HCT116 (cell line): ENCODE results near the gene LIMA1. TPM values are rescaled to one million over a fixed set of nuclear protein-coding genes. Genes with fewer than 3 reads are reported as not detected.

Source experiments
- ATAC-seq: fragments of 200-7000 bp; cut with Tn5 transposase; 2 replicates; pipeline ENCODE4 v1.9.1; 2020; ENCODE audit warnings: mild to moderate bottlenecking, moderate library complexity
- BruUV-seq: library from RNA; stranded (reverse); fragments of 400-500 nt; replicated peaks from 2 replicates; lab custom pipeline; 2021; lab: Mats Ljungman, UMichigan
- CTCF ChIA-PET: fragments of 300-600 bp; sonication (Branson Sonifier 250); formaldehyde crosslinking; loops from one replicate; lab custom pipeline; 2021; ENCODE audit warnings: antibody characterized with exemption; lab: Charles Lee
- POLR2A ChIA-PET: fragments of 300-600, 350-600 bp; sonication (Branson Sonifier 250); formaldehyde crosslinking; loops from one replicate; lab custom pipeline; 2021; ENCODE audit warnings: antibody characterized with exemption; lab: Charles Lee
- RAD21 ChIA-PET, 2 experiments: fragments of 300-600 bp; sonication (Branson Sonifier 250); formaldehyde crosslinking; loops; one replicate each; lab custom pipeline; 2023; ENCODE audit warnings: low total read pairs in 2 of 2; ENCODE audit not compliant: uncharacterized antibody in 2 of 2, unreplicated experiment in 2 of 2, low non-redundant PET in 1 of 2; lab: Charles Lee
- DNase-seq: peaks from one replicate; pipeline ENCODE4 v3.0.0-alpha.2; 2010; ENCODE audit warnings: low read depth, low spot score
- H2AFZ ChIP-seq: fragments of 200-600 bp; shearing (Covaris generic), sonication (generic); 2 replicates; pipeline ENCODE4 v1.6.1; 2017; ENCODE audit warnings: low read depth, mixed run types, mixed read lengths, antibody characterized with exemption, low read length; ENCODE audit not compliant: poor library complexity, severe bottlenecking
- H3K27ac ChIP-seq: 2 replicates; pipeline ENCODE4 v1.5.1; 2012; ENCODE audit warnings: low read depth, low read length
- H3K27me3 ChIP-seq: fragments of 200-600 bp; sonication (generic); 2 replicates; pipeline ENCODE4 v1.6.1; 2016; ENCODE audit warnings: mixed run types, low read length, mixed read lengths; ENCODE audit not compliant: insufficient read depth
- H3K36me3 ChIP-seq, 2 experiments: fragments of 200-500 bp in 1 of 2; fragments of 200-600 bp in 1 of 2; sonication (Bioruptor generic) in 1 of 2; sonication (generic) in 1 of 2; 2 replicates each; pipeline versions ENCODE4 v1.5.1 to v1.6.1; 2014 to 2016; ENCODE audit warnings: low read length in 2 of 2, inconsistent platforms in 1 of 2, mixed read lengths in 1 of 2, mixed run types in 1 of 2; ENCODE audit not compliant: insufficient read depth in 2 of 2, control insufficient read depth in 1 of 2
- H3K4me1 ChIP-seq, 2 experiments: fragments of 200-600 bp in 1 of 2; sonication (generic) in 1 of 2; 2 replicates each; pipeline versions ENCODE4 v1.5.1 to v1.6.1; 2012 to 2017; ENCODE audit warnings: low read length in 2 of 2, inconsistent platforms in 1 of 2, mild to moderate bottlenecking in 1 of 2, mixed read lengths in 1 of 2, mixed run types in 1 of 2, moderate library complexity in 1 of 2; ENCODE audit not compliant: insufficient read depth in 2 of 2, control insufficient read depth in 1 of 2
- H3K4me2 ChIP-seq: fragments of 200-600 bp; sonication (generic); 2 replicates; pipeline ENCODE4 v1.6.1; 2017; ENCODE audit warnings: mixed run types, low read length, mixed read lengths
- H3K4me3 ChIP-seq, 2 experiments: fragments of 200-600 bp in 1 of 2; sonication (generic) in 1 of 2; replicated peaks in 1 of 2; 2 replicates each; pipeline ENCODE4 v1.5.1; 2011 to 2016; ENCODE audit warnings: low read length in 2 of 2, control low read depth in 1 of 2, low read depth in 1 of 2, mild to moderate bottlenecking in 1 of 2, mixed read lengths in 1 of 2, mixed run types in 1 of 2
- H3K79me2 ChIP-seq: fragments of 200-600 bp; sonication (generic); 2 replicates; pipeline ENCODE4 v1.6.1; 2017; ENCODE audit warnings: mild to moderate bottlenecking, mixed run types, low read length, moderate library complexity, mixed read lengths; ENCODE audit not compliant: insufficient read depth
- H3K9ac ChIP-seq: fragments of 200-600 bp; sonication (generic); 2 replicates; pipeline ENCODE4 v1.6.1; 2016; ENCODE audit warnings: low read length, mixed read lengths
- H3K9me2 ChIP-seq: fragments of 200-600 bp; sonication (generic), shearing (Covaris generic); 2 replicates; pipeline ENCODE4 v1.6.1; 2017; ENCODE audit warnings: mixed run types, mild to moderate bottlenecking, moderate library complexity; ENCODE audit not compliant: insufficient read depth
- H3K9me3 ChIP-seq, 2 experiments: fragments of 200-500 bp in 1 of 2; fragments of 200-600 bp in 1 of 2; sonication (Bioruptor generic) in 1 of 2; sonication (generic) in 1 of 2; 2 replicates each; pipeline ENCODE4 v1.6.1; 2014 to 2017; ENCODE audit warnings: low read length in 2 of 2, mixed read lengths in 2 of 2, inconsistent platforms in 1 of 2, low read depth in 1 of 2, mild to moderate bottlenecking in 1 of 2, mixed run types in 1 of 2, moderate library complexity in 1 of 2; ENCODE audit not compliant: control insufficient read depth in 1 of 2, insufficient read depth in 1 of 2
- H4K20me1 ChIP-seq: fragments of 200-600 bp; sonication (generic), shearing (Covaris generic); 2 replicates; pipeline ENCODE4 v1.6.1; 2017; ENCODE audit warnings: mixed run types, mild to moderate bottlenecking, moderate library complexity; ENCODE audit not compliant: insufficient read depth
- CBX3 ChIP-seq: IDR thresholded peaks from 2 replicates; pipeline ENCODE4 v1.6.1; 2012; ENCODE audit warnings: low read depth
- CEBPB ChIP-seq: IDR thresholded peaks from 2 replicates; pipeline ENCODE4 v1.6.1; 2012; ENCODE audit warnings: low read depth
- EGR1 ChIP-seq: IDR thresholded peaks from 2 replicates; pipeline ENCODE4 v1.6.1; 2012; ENCODE audit warnings: low read depth
- ELF1 ChIP-seq: IDR thresholded peaks from 2 replicates; pipeline ENCODE4 v1.6.1; 2012; ENCODE audit warnings: low read depth, borderline replicate concordance
- FOSL1 ChIP-seq: IDR thresholded peaks from 2 replicates; pipeline ENCODE4 v1.6.1; 2012; ENCODE audit warnings: low read depth
- JUND ChIP-seq: IDR thresholded peaks from 2 replicates; pipeline ENCODE4 v1.6.1; 2012
- POLR2A ChIP-seq: IDR thresholded peaks from 2 replicates; pipeline ENCODE4 v1.7.0; 2011; ENCODE audit warnings: borderline replicate concordance; ENCODE audit not compliant: insufficient read depth, insufficient read length; ENCODE audit errors: extremely low read depth
- POLR2AphosphoS5 ChIP-seq: IDR thresholded peaks from 2 replicates; pipeline ENCODE4 v1.6.1; 2011; ENCODE audit warnings: mild to moderate bottlenecking, low read depth, low read length, moderate library complexity
- RAD21 ChIP-seq: IDR thresholded peaks from 2 replicates; pipeline ENCODE4 v1.6.1; 2012; ENCODE audit warnings: low read depth, mild to moderate bottlenecking
- SP1 ChIP-seq: IDR thresholded peaks from 2 replicates; pipeline ENCODE4 v1.6.1; 2012; ENCODE audit warnings: low read depth
- SRF ChIP-seq: IDR thresholded peaks from 2 replicates; pipeline ENCODE4 v1.6.1; 2012; ENCODE audit warnings: low read depth
- TCF7L2 ChIP-seq: IDR thresholded peaks from 2 replicates; pipeline ENCODE4 v1.7.0; 2011; ENCODE audit warnings: borderline replicate concordance, inconsistent platforms; ENCODE audit not compliant: insufficient read depth, insufficient read length; ENCODE audit errors: extremely low read depth
- ZFX ChIP-seq: fragments of 450-650 bp; IDR thresholded peaks from 2 replicates; pipeline ENCODE4 v1.6.1; 2017
- ZNF274 ChIP-seq: fragments of 200-500 bp; sonication (Bioruptor generic); IDR thresholded peaks from 2 replicates; pipeline ENCODE4 v1.6.1; 2014; ENCODE audit warnings: mild to moderate bottlenecking, low read depth, low read length, inconsistent platforms
- intact Hi-C: fragments of 100-400 bp; cut with micrococcal nuclease; formaldehyde crosslinking; loops from 2 replicates; pipeline ENCODE4 v1.10.0; 2022
- total RNA-seq: library from RNA; stranded (reverse); gene quantifications from one replicate; pipeline ENCODE4 v1.2.1, GENCODE V29; 2021; ENCODE audit not compliant: unreplicated experiment
- TF ChIP-seq, protein P1 (sequence below): IDR thresholded peaks from 2 replicates; pipeline ENCODE4 v1.6.1; 2012
- TF ChIP-seq, protein P2 (sequence below): IDR thresholded peaks from 2 replicates; pipeline ENCODE4 v1.6.1; 2011; ENCODE audit warnings: mild to moderate bottlenecking, low read length, moderate library complexity; ENCODE audit not compliant: insufficient replicate concordance; ENCODE audit errors: extremely low read depth
- TF ChIP-seq, protein P3 (sequence below), 3 experiments: fragments of 200-600 bp in 1 of 3; sonication (generic) in 1 of 3; IDR thresholded peaks in 2 of 3; conservative IDR thresholded peaks in 1 of 3; 2 replicates each; pipeline ENCODE4 v1.5.1; 2012 to 2017; ENCODE audit warnings: low read depth in 2 of 3, low read length in 2 of 3, antibody characterized with exemption in 1 of 3, borderline replicate concordance in 1 of 3, control low read depth in 1 of 3, mild to moderate bottlenecking in 1 of 3, mixed read lengths in 1 of 3, mixed run types in 1 of 3, moderate library complexity in 1 of 3; ENCODE audit not compliant: insufficient read depth in 1 of 3

Gene LIMA1
- total RNA-seq, 1 experiment from 2014 or later = 79.6 TPM

DNA sequence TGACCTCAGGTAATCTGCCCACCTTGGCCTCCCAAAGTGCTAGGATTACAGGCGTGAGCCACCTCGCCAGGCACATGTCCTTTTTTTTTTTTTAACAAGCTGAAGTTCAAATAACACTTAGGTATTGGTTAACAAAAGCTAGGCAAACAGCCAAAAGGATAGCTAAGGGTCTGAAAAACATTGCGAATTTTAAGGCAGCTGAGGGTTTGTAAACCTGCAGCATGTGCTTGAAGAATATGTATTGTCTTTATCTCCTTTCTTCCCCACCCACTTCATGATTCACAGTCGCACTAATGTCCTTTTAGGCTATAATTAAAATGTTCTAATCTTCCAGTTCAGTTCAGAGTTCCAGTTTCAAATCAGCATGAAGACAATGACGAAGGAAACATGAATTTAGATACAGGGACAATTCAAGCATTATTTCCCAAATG lies 86.0 kb downstream of the LIMA1 start:
- BruUV-seq = no TSS peak
- DNase-seq (no peak), ATAC-seq (no peak)
- Histone ChIP-seq H3K4me2 (no peak overlapping the region), H3K79me2 (peaks cover 6% of the 10 kb centered on the region), H3K9me3 (no peaks in the 10 kb centered on the region), H3K27ac (no peak overlapping the region), H3K9me2 (no peaks in the 10 kb centered on the region), H3K9ac (no peak overlapping the region), H3K4me3 (no peak overlapping the region), H3K4me1 (peaks cover 15 to 21% of the 10 kb centered on the region in 2 experiments), H4K20me1 (no peaks in the 10 kb centered on the region), H3K27me3 (no peaks in the 10 kb centered on the region), H2AFZ (no peak overlapping the region), H3K36me3 (peaks cover 6 to 20% of the 10 kb centered on the region in 2 experiments; a peak in 3 of 4 replicates)
- TF ChIP-seq POLR2A = no peak
- no peak for TF ChIP-seq CEBPB
- TF ChIP-seq EGR1 = no peak
- no peak for TF ChIP-seq JUND
- TF ChIP-seq TCF7L2 = no peak
- no peak for TF ChIP-seq POLR2AphosphoS5
- TF ChIP-seq SRF = no peak
- no peak for TF ChIP-seq SP1
- TF ChIP-seq FOSL1 = no peak
- no peak for TF ChIP-seq ZNF274
- ChIA-PET RAD21 (no interaction called here), POLR2A (no interaction called here), CTCF (no interaction called here)
- intact Hi-C loops = no loop called here

DNA sequence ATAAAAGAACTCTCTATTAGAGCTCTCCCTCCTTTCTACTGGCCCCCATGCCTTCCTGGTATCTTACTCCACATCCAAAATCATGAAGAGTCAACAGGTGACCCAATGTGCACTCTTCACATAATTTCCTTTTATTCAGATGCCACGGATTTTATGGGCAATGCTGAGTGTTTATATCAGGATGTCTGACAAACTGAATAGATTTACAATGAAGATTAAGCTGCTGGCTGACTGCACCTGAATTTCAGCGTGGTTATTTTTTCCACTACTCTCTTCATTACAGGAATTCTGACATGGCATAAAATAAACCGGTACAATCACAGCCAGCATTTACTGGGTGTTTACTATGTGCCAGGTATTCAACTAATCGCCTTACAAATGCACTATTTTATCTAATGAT lies 86.8 kb downstream of the LIMA1 start:
- Histone ChIP-seq H3K27me3 (no peaks in the 10 kb centered on the region), H3K36me3 (peaks cover 6 to 23% of the 10 kb centered on the region in 2 experiments; a peak in 3 of 4 replicates), H3K27ac (no peak overlapping the region), H4K20me1 (no peaks in the 10 kb centered on the region), H3K9ac (no peak overlapping the region), H2AFZ (no peak overlapping the region), H3K4me1 (peaks cover 11 to 13% of the 10 kb centered on the region in 2 experiments), H3K9me2 (no peaks in the 10 kb centered on the region), H3K4me2 (no peak overlapping the region), H3K4me3 (no peak overlapping the region), H3K9me3 (no peaks in the 10 kb centered on the region), H3K79me2 (peaks cover 6% of the 10 kb centered on the region)
- ChIA-PET POLR2A (no interaction called here), CTCF (no interaction called here), RAD21 (no interaction called here)
- intact Hi-C loops = no loop called here
- ATAC-seq (no peak), DNase-seq (no peak)
- no TSS peak for BruUV-seq
- TF ChIP-seq POLR2A = no peak
- TF ChIP-seq, protein P1, sequence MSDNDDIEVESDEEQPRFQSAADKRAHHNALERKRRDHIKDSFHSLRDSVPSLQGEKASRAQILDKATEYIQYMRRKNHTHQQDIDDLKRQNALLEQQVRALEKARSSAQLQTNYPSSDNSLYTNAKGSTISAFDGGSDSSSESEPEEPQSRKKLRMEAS = no peak
- no peak for TF ChIP-seq RAD21
- TF ChIP-seq ZFX = no peak
- TF ChIP-seq SP1 = no peak
- TF ChIP-seq, protein P2, sequence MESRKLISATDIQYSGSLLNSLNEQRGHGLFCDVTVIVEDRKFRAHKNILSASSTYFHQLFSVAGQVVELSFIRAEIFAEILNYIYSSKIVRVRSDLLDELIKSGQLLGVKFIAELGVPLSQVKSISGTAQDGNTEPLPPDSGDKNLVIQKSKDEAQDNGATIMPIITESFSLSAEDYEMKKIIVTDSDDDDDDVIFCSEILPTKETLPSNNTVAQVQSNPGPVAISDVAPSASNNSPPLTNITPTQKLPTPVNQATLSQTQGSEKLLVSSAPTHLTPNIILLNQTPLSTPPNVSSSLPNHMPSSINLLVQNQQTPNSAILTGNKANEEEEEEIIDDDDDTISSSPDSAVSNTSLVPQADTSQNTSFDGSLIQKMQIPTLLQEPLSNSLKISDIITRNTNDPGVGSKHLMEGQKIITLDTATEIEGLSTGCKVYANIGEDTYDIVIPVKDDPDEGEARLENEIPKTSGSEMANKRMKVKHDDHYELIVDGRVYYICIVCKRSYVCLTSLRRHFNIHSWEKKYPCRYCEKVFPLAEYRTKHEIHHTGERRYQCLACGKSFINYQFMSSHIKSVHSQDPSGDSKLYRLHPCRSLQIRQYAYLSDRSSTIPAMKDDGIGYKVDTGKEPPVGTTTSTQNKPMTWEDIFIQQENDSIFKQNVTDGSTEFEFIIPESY = no peak
- no peak for TF ChIP-seq CBX3
- TF ChIP-seq, protein P3, sequence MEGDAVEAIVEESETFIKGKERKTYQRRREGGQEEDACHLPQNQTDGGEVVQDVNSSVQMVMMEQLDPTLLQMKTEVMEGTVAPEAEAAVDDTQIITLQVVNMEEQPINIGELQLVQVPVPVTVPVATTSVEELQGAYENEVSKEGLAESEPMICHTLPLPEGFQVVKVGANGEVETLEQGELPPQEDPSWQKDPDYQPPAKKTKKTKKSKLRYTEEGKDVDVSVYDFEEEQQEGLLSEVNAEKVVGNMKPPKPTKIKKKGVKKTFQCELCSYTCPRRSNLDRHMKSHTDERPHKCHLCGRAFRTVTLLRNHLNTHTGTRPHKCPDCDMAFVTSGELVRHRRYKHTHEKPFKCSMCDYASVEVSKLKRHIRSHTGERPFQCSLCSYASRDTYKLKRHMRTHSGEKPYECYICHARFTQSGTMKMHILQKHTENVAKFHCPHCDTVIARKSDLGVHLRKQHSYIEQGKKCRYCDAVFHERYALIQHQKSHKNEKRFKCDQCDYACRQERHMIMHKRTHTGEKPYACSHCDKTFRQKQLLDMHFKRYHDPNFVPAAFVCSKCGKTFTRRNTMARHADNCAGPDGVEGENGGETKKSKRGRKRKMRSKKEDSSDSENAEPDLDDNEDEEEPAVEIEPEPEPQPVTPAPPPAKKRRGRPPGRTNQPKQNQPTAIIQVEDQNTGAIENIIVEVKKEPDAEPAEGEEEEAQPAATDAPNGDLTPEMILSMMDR (IDR thresholded peaks at IDR 0.05 in 2 of 3, conservative IDR thresholded peaks at IDR 0.05 in 1 of 3; ENCODE audit: borderline replicate concordance in 1 of 3, insufficient read depth in 1 of 3, low read depth in 2 of 3, low read length in 2 of 3) = no peak
- TF ChIP-seq ELF1 = no peak
- TF ChIP-seq EGR1 = no peak
- TF ChIP-seq SRF = no peak
